ENCODE data around the gene SREBF2.

DNA sequence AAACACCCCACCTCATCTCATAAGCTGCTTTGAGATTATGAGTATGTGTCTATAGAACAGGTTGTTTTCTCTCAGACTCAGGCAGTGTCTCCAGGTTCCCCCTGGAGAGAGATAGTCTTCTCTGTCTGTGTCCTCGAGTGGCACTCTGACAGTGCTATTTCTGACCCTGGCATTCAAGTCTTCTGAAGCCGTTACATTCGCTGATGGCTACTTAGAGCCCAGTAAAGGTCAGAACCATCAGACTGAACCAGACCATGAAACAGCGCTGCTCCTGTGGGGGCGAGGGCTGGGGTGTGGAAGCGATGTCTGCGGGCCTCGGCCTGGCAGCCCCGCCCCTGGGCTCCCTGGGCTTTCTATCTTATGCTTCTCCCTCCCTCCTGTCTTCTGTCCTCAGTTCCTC is 58.5 kb downstream of the SREBF2 start:
- TF ChIP-seq, protein P1, sequence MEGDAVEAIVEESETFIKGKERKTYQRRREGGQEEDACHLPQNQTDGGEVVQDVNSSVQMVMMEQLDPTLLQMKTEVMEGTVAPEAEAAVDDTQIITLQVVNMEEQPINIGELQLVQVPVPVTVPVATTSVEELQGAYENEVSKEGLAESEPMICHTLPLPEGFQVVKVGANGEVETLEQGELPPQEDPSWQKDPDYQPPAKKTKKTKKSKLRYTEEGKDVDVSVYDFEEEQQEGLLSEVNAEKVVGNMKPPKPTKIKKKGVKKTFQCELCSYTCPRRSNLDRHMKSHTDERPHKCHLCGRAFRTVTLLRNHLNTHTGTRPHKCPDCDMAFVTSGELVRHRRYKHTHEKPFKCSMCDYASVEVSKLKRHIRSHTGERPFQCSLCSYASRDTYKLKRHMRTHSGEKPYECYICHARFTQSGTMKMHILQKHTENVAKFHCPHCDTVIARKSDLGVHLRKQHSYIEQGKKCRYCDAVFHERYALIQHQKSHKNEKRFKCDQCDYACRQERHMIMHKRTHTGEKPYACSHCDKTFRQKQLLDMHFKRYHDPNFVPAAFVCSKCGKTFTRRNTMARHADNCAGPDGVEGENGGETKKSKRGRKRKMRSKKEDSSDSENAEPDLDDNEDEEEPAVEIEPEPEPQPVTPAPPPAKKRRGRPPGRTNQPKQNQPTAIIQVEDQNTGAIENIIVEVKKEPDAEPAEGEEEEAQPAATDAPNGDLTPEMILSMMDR (IDR thresholded peaks at IDR 0.05), result no peak
- TF ChIP-seq POLR2A (IDR thresholded peaks at IDR 0.05), result no peak
- TF ChIP-seq EP300 (IDR thresholded peaks at IDR 0.05), result no peak
- no peak for TF ChIP-seq POLR2AphosphoS5 (IDR thresholded peaks at IDR 0.05)

Measured in upper lobe of left lung (tissue), 4 donors.